Stimulated activated naive CD8-positive, alpha-beta T cell treated with anti-CD3 and anti-CD28 coated beads, Interleukin-15, amount 100 ng/mL, for 72 hours (primary cell): ENCODE results near the gene CORO1C.

Source experiments
- ATAC-seq: fragments of 150-1000 bp; cut with Tn5 transposase; 2 replicates; pipeline ENCODE4 v1.10.0; 2021; ENCODE audit warnings: mild to moderate bottlenecking, moderate library complexity
- DNase-seq, 2 donors: peaks; one replicate each; pipeline ENCODE4 v3.0.0; 2021 to 2022
- H3K27ac Mint-ChIP-seq, 2 donors: one replicate each; pipeline ENCODE4 v1.8.0; 2022; ENCODE audit warnings: mild to moderate bottlenecking in 2 of 2, mixed read lengths in 2 of 2, moderate library complexity in 2 of 2
- H3K27me3 Mint-ChIP-seq: one replicate; pipeline ENCODE4 v1.8.0; 2022; ENCODE audit warnings: mixed read lengths
- H3K4me1 Mint-ChIP-seq: one replicate; pipeline ENCODE4 v1.8.0; 2022; ENCODE audit warnings: mild to moderate bottlenecking, mixed read lengths
- H3K4me3 Mint-ChIP-seq, 2 donors: one replicate each; pipeline ENCODE4 v1.8.0; 2022; ENCODE audit warnings: mild to moderate bottlenecking in 2 of 2, mixed read lengths in 2 of 2, moderate library complexity in 1 of 2
- H3K9me3 Mint-ChIP-seq, 2 donors: one replicate each; pipeline ENCODE4 v1.8.0; 2022; ENCODE audit warnings: mixed read lengths in 2 of 2

Gene CORO1C

GRCh38 chr12:108610856-108611605 is 120.3 kb downstream of the CORO1C start:
- DNase-seq: no peak
- H3K4me3 Mint-ChIP-seq: no peak overlapping the region
- H3K27ac Mint-ChIP-seq: no peak overlapping the region
- no peaks in the 10 kb centered on the region for H3K27me3 Mint-ChIP-seq
- H3K4me1 Mint-ChIP-seq: peaks cover 34% of the 10 kb centered on the region
- ATAC-seq: no peak
- H3K9me3 Mint-ChIP-seq: peaks cover under 1 to 2% of the 10 kb centered on the region in 2 donors

GRCh38 chr12:108610336-108610815 is 120.9 kb downstream of the CORO1C start:
- no peak for ATAC-seq
- Mint-ChIP-seq H3K27ac (no peak overlapping the region), H3K9me3 (peaks cover 0 to 7% of the 10 kb centered on the region in 2 donors), H3K4me3 (no peak overlapping the region), H3K27me3 (no peaks in the 10 kb centered on the region), H3K4me1 (peaks cover 38% of the 10 kb centered on the region)
- DNase-seq: no peak

- Mint-ChIP-seq H3K27ac (no peak overlapping the region), H3K9me3 (peaks cover 0 to 11% of the 10 kb centered on the region in 2 donors), H3K4me3 (no peak overlapping the region), H3K4me1 (peaks cover 41% of the 10 kb centered on the region), H3K27me3 (no peaks in the 10 kb centered on the region)
- no peak for DNase-seq
- no peak for ATAC-seq
Observed at GRCh38 chr12:108609537-108610335, 121.6 kb downstream of the CORO1C start.

GRCh38 chr12:108608616-108609015 is 122.7 kb downstream of the CORO1C start:
- Mint-ChIP-seq H3K4me1 (peaks cover 30% of the 10 kb centered on the region), H3K27ac (no peak overlapping the region), H3K9me3 (peaks cover 0 to 11% of the 10 kb centered on the region in 2 donors), H3K4me3 (no peak overlapping the region), H3K27me3 (no peaks in the 10 kb centered on the region)
- ATAC-seq: no peak
- DNase-seq: no peak

- no peak for DNase-seq
- no peak overlapping the region for H3K4me3 Mint-ChIP-seq
- H3K27me3 Mint-ChIP-seq: no peaks in the 10 kb centered on the region
- no peak overlapping the region for H3K27ac Mint-ChIP-seq
- peaks cover 25% of the 10 kb centered on the region for H3K4me1 Mint-ChIP-seq
- no peak for ATAC-seq
- peaks cover 0 to 11% of the 10 kb centered on the region in 2 donors for H3K9me3 Mint-ChIP-seq
Observed at GRCh38 chr12:108607981-108608600, 123.2 kb downstream of the CORO1C start.

GRCh38 chr12:108606492-108606891 is 124.8 kb downstream of the CORO1C start:
- DNase-seq: no peak
- H3K4me1 Mint-ChIP-seq: peaks cover 10% of the 10 kb centered on the region
- no peak for ATAC-seq
- H3K27me3 Mint-ChIP-seq: no peaks in the 10 kb centered on the region
- peaks cover 0 to 11% of the 10 kb centered on the region in 2 donors for H3K9me3 Mint-ChIP-seq
- H3K27ac Mint-ChIP-seq: peak overlapping the region in 1 of 2 donors; percentile 65
- peak overlapping the region in 1 of 2 donors; percentile 7 for H3K4me3 Mint-ChIP-seq

GRCh38 chr12:108605690-108606406 is 125.5 kb downstream of the CORO1C start:
- ATAC-seq (no peak), DNase-seq (no peak)
- Mint-ChIP-seq H3K9me3 (peaks cover 0 to 11% of the 10 kb centered on the region in 2 donors), H3K4me1 (peaks cover 8% of the 10 kb centered on the region), H3K4me3 (peak overlapping the region in 1 of 2 donors; percentile 42), H3K27me3 (no peaks in the 10 kb centered on the region), H3K27ac (peak overlapping the region; percentile 82 to 97)

- peak; percentile 24 for ATAC-seq
- Mint-ChIP-seq H3K9me3 (peaks cover 0 to 11% of the 10 kb centered on the region in 2 donors), H3K27ac (peak overlapping the region; percentile 82 to 97), H3K27me3 (no peaks in the 10 kb centered on the region), H3K4me1 (peaks cover 8% of the 10 kb centered on the region), H3K4me3 (peak overlapping the region in 1 of 2 donors; percentile 18)
- DNase-seq: peak in 1 of 2 donors; percentile 21
Observed at GRCh38 chr12:108605000-108605689, 126.2 kb downstream of the CORO1C start.

- no peaks in the 10 kb centered on the region for H3K27me3 Mint-ChIP-seq
- H3K9me3 Mint-ChIP-seq: peaks cover 0 to 11% of the 10 kb centered on the region in 2 donors
- no peak overlapping the region for H3K4me3 Mint-ChIP-seq
Observed at GRCh38 chr12:108604208-108604941, 126.9 kb downstream of the CORO1C start.

GRCh38 chr12:108603743-108604142 is 127.6 kb downstream of the CORO1C start:
- peaks cover 8% of the 10 kb centered on the region for H3K4me1 Mint-ChIP-seq
- DNase-seq: no peak
- peaks cover 0 to 11% of the 10 kb centered on the region in 2 donors for H3K9me3 Mint-ChIP-seq
- ATAC-seq: peak; percentile 6
- H3K27ac Mint-ChIP-seq: no peak overlapping the region
- no peak overlapping the region for H3K4me3 Mint-ChIP-seq
- H3K27me3 Mint-ChIP-seq: no peaks in the 10 kb centered on the region

More at GRCh38 chr12:108604208-108604941, 126.9 kb downstream of the CORO1C start:
- DNase-seq (no peak), ATAC-seq (no peak)
- H3K27ac Mint-ChIP-seq: peak overlapping the region in 1 of 2 donors; percentile 36
- peaks cover 8% of the 10 kb centered on the region for H3K4me1 Mint-ChIP-seq

- peak; percentile 16 for ATAC-seq
- peaks cover 0 to 11% of the 10 kb centered on the region in 2 donors for H3K9me3 Mint-ChIP-seq
- H3K27ac Mint-ChIP-seq: no peak overlapping the region
- H3K4me3 Mint-ChIP-seq: no peak overlapping the region
- DNase-seq: no peak
- H3K4me1 Mint-ChIP-seq: peaks cover 8% of the 10 kb centered on the region
- no peaks in the 10 kb centered on the region for H3K27me3 Mint-ChIP-seq
Observed at GRCh38 chr12:108602976-108603704, 128.2 kb downstream of the CORO1C start.

GRCh38 chr12:108602209-108602705 is 129.1 kb downstream of the CORO1C start:
- DNase-seq: no peak
- Mint-ChIP-seq H3K27ac (no peak overlapping the region), H3K4me1 (peaks cover 8% of the 10 kb centered on the region), H3K9me3 (peaks cover 0 to 11% of the 10 kb centered on the region in 2 donors), H3K4me3 (no peak overlapping the region), H3K27me3 (no peaks in the 10 kb centered on the region)
- no peak for ATAC-seq

- H3K4me1 Mint-ChIP-seq: peaks cover 5% of the 10 kb centered on the region
- H3K4me3 Mint-ChIP-seq: no peak overlapping the region
- no peak for ATAC-seq
- H3K27me3 Mint-ChIP-seq: no peaks in the 10 kb centered on the region
- peaks cover 0 to 7% of the 10 kb centered on the region in 2 donors for H3K9me3 Mint-ChIP-seq
- H3K27ac Mint-ChIP-seq: no peak overlapping the region
- no peak for DNase-seq
Observed at GRCh38 chr12:108600702-108601007, 130.7 kb downstream of the CORO1C start.
